Endothelial cell of umbilical vein (primary cell): Measurements from ENCODE around the gene LRFN2. TPM values are rescaled to one million over a fixed set of nuclear protein-coding genes. Genes with fewer than 3 reads are reported as not detected.

Source experiments
- BruUV-seq: library from RNA; stranded (reverse); fragments of 400-500 nt; replicated peaks from 2 replicates; lab custom pipeline; 2021; lab: Mats Ljungman, UMichigan
- CTCF ChIA-PET: fragments of 300-600, 350-600 bp; sonication (Branson Sonifier 250); formaldehyde crosslinking; loops from one replicate; lab custom pipeline; 2021; ENCODE audit warnings: antibody characterized with exemption, inconsistent platforms; lab: Charles Lee
- POLR2A ChIA-PET: fragments of 300-600, 350-600 bp; sonication (Branson Sonifier 250); formaldehyde crosslinking; loops from one replicate; lab custom pipeline; 2021; ENCODE audit warnings: antibody characterized with exemption, inconsistent platforms; lab: Charles Lee
- DNase-seq: peaks from one replicate; pipeline ENCODE4 v3.0.0-alpha.2; 2011; ENCODE audit warnings: low read depth, low spot score
- FAIRE-seq: peaks from 2 replicates; lab custom pipeline; 2011; peaks lifted over from hg19 to GRCh38; lab: Jason Lieb, UNC
- H2AFZ ChIP-seq: 2 replicates; pipeline ENCODE4 v1.6.0; 2012; ENCODE audit warnings: low read depth, low read length, control low read depth, inconsistent platforms
- H3K27ac ChIP-seq: 2 replicates; pipeline ENCODE4 v1.5.1; 2011; ENCODE audit warnings: low read depth, mild to moderate bottlenecking, control low read depth, low read length, moderate library complexity; ENCODE audit not compliant: insufficient read depth
- H3K27me3 ChIP-seq, 2 experiments: 2 replicates each; pipeline versions ENCODE4 v1.6.0 to v1.6.1; 2011; ENCODE audit warnings: low read length in 2 of 2, mixed read lengths in 1 of 2; ENCODE audit not compliant: control insufficient read depth in 2 of 2, insufficient read depth in 2 of 2
- H3K36me3 ChIP-seq, 2 experiments: 2 replicates in 1 of 2; 3 replicates in 1 of 2; pipeline ENCODE4 v1.5.1; 2011; ENCODE audit warnings: low read length in 2 of 2, mild to moderate bottlenecking in 1 of 2, moderate library complexity in 1 of 2; ENCODE audit not compliant: control insufficient read depth in 2 of 2, insufficient read depth in 2 of 2; ENCODE audit errors: extremely low read depth in 1 of 2
- H3K4me1 ChIP-seq: 3 replicates; pipeline ENCODE4 v1.5.1; 2011; ENCODE audit warnings: mild to moderate bottlenecking, low read length; ENCODE audit not compliant: control insufficient read depth, insufficient read depth; ENCODE audit errors: extremely low read depth
- H3K4me2 ChIP-seq: 2 replicates; pipeline ENCODE4 v1.6.1; 2011; ENCODE audit warnings: low read length, control low read depth, mixed read lengths; ENCODE audit not compliant: insufficient read depth
- H3K4me3 ChIP-seq, 3 experiments: fragments of 200-600 bp in 1 of 3; sonication (generic), shearing (Covaris generic) in 1 of 3; replicated peaks in 1 of 3; 2 replicates each; pipeline ENCODE4 v1.5.1; 2011 to 2016; ENCODE audit warnings: control low read depth in 3 of 3, low read length in 3 of 3, mild to moderate bottlenecking in 2 of 3, inconsistent platforms in 1 of 3, low read depth in 1 of 3, moderate library complexity in 1 of 3; ENCODE audit not compliant: insufficient read depth in 1 of 3
- H3K79me2 ChIP-seq: 2 replicates; pipeline ENCODE4 v1.6.0; 2012; ENCODE audit warnings: low read length, inconsistent platforms; ENCODE audit not compliant: control insufficient read depth, insufficient read depth
- H3K9ac ChIP-seq: replicated peaks from 2 replicates; pipeline ENCODE3; 2011; ENCODE audit warnings: low read length, control low read depth; ENCODE audit not compliant: insufficient read depth; ENCODE audit errors: extremely low read depth
- H3K9me1 ChIP-seq: replicated peaks from 3 replicates; pipeline ENCODE4 v1.6.0; 2011; ENCODE audit warnings: mild to moderate bottlenecking, low read length; ENCODE audit not compliant: control insufficient read depth, insufficient read depth; ENCODE audit errors: extremely low read depth
- H3K9me3 ChIP-seq: replicated peaks from 2 replicates; pipeline ENCODE4 v1.5.1; 2012; ENCODE audit warnings: low read length, inconsistent platforms; ENCODE audit not compliant: control insufficient read depth, insufficient read depth
- H4K20me1 ChIP-seq: replicated peaks from 2 replicates; pipeline ENCODE3; 2011; ENCODE audit warnings: mild to moderate bottlenecking, low read length; ENCODE audit not compliant: control insufficient read depth, insufficient read depth; ENCODE audit errors: extremely low read depth
- EZH2 ChIP-seq: IDR thresholded peaks from 2 replicates; pipeline ENCODE4 v1.6.1; 2012; ENCODE audit warnings: borderline replicate concordance, low read depth, mild to moderate bottlenecking, moderate library complexity, low read length, inconsistent platforms; ENCODE audit not compliant: severe bottlenecking
- FOS ChIP-seq: IDR thresholded peaks from 2 replicates; pipeline ENCODE4 v1.6.1; 2011; ENCODE audit warnings: mild to moderate bottlenecking, low read length, moderate library complexity, borderline replicate concordance; ENCODE audit not compliant: insufficient read depth
- GATA2 ChIP-seq: IDR thresholded peaks from 2 replicates; pipeline ENCODE4 v1.7.0; 2011; ENCODE audit warnings: low read depth, mild to moderate bottlenecking, moderate library complexity, mixed read lengths, low read length; ENCODE audit not compliant: insufficient read length, insufficient read depth
- JUN ChIP-seq: IDR thresholded peaks from 2 replicates; pipeline ENCODE4 v1.6.1; 2011; ENCODE audit warnings: borderline replicate concordance, low read depth; ENCODE audit not compliant: insufficient read length, insufficient read depth
- MAX ChIP-seq: IDR thresholded peaks from 2 replicates; pipeline ENCODE4 v1.6.1; 2011; ENCODE audit not compliant: insufficient read depth, insufficient read length
- MYC ChIP-seq: IDR thresholded peaks from one replicate; pipeline ENCODE4 v1.6.1; 2011; ENCODE audit warnings: mild to moderate bottlenecking, low read depth, low read length
- POLR2A ChIP-seq: IDR thresholded peaks from 2 replicates; pipeline ENCODE4 v1.6.1; 2012; ENCODE audit warnings: low read depth, mild to moderate bottlenecking, control low read depth, low read length
- POLR2AphosphoS5 ChIP-seq: IDR thresholded peaks from 2 replicates; pipeline ENCODE4 v1.6.1; 2012; ENCODE audit warnings: low read depth, mild to moderate bottlenecking, control low read depth, low read length, moderate library complexity; ENCODE audit not compliant: insufficient read depth
- dilution Hi-C: fragments of 300-500 bp; cut with MboI; formaldehyde crosslinking; loops from one replicate; pipeline ENCODE4 v1.15.0; 2019; ENCODE audit warnings: low sequenced_read_pairs; ENCODE audit not compliant: extremely low pct_ligation_motif_present
- intact Hi-C: fragments of 100-400 bp; cut with micrococcal nuclease; formaldehyde crosslinking; loops from one replicate; pipeline ENCODE4 v1.10.0; 2022
- polyA plus RNA-seq, 4 experiments: library from polyadenylated mRNA; depleted of rRNA in 3 of 4; stranded (reverse) in 3 of 4; unstranded in 1 of 4; fragments of >200 nt; gene quantifications; 2 replicates each; pipeline versions ENCODE4 v1.2.1 to v1.2.3, GENCODE V29; 2011 to 2012; ENCODE audit warnings: missing spikeins in 1 of 4
- total RNA-seq: library from RNA; stranded (reverse); gene quantifications from 2 replicates; pipeline ENCODE4 v1.2.3, GENCODE V29; 2021
- TF ChIP-seq, protein P1 (sequence below), 2 donors: IDR thresholded peaks; 1 replicate in 1 of 2; 2 replicates in 1 of 2; pipeline ENCODE4 v1.5.1; 2011; ENCODE audit warnings: low read length in 2 of 2, mild to moderate bottlenecking in 2 of 2, moderate library complexity in 2 of 2, control low read depth in 1 of 2, inconsistent platforms in 1 of 2, low read depth in 1 of 2; ENCODE audit not compliant: insufficient read depth in 1 of 2; ENCODE audit errors: extremely low read depth in 1 of 2

LRFN2 gene
- total and polyA plus RNA-seq, 2 donors (not counting 3 experiments of a cell fraction or from before 2014, with no cell fraction given) = not detected

- POLR2A ChIA-PET = no interaction called here
- intact Hi-C loops = no loop called here
- H3K79me2 ChIP-seq = no peaks in the 10 kb centered on the region
- H3K9me3 ChIP-seq = no peaks in the 10 kb centered on the region
- no peak overlapping the region for H2AFZ ChIP-seq
- no peak overlapping the region for H3K9ac ChIP-seq
- H4K20me1 ChIP-seq = no peaks in the 10 kb centered on the region
- CTCF ChIA-PET = no interaction called here
- H3K4me3 ChIP-seq = no peak overlapping the region
- BruUV-seq = no TSS peak
- no peaks in the 10 kb centered on the region for H3K4me1 ChIP-seq
- no peaks in the 10 kb centered on the region for H3K9me1 ChIP-seq
- no peak overlapping the region for H3K27ac ChIP-seq
- FAIRE-seq (no peak), DNase-seq (no peak)
- no peaks in the 10 kb centered on the region for H3K27me3 ChIP-seq
- H3K4me2 ChIP-seq = no peak overlapping the region
- TF ChIP-seq GATA2 (no peak), MYC (no peak), JUN (no peak), MAX (no peak), POLR2AphosphoS5 (no peak), EZH2 (no peak), POLR2A (no peak), FOS (no peak)
- TF ChIP-seq, protein P1, sequence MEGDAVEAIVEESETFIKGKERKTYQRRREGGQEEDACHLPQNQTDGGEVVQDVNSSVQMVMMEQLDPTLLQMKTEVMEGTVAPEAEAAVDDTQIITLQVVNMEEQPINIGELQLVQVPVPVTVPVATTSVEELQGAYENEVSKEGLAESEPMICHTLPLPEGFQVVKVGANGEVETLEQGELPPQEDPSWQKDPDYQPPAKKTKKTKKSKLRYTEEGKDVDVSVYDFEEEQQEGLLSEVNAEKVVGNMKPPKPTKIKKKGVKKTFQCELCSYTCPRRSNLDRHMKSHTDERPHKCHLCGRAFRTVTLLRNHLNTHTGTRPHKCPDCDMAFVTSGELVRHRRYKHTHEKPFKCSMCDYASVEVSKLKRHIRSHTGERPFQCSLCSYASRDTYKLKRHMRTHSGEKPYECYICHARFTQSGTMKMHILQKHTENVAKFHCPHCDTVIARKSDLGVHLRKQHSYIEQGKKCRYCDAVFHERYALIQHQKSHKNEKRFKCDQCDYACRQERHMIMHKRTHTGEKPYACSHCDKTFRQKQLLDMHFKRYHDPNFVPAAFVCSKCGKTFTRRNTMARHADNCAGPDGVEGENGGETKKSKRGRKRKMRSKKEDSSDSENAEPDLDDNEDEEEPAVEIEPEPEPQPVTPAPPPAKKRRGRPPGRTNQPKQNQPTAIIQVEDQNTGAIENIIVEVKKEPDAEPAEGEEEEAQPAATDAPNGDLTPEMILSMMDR (IDR thresholded peaks at IDR 0.05; ENCODE audit: extremely low read depth in 1 of 2, insufficient read depth in 1 of 2, low read depth in 1 of 2, low read length in 2 of 2) = no peak
- dilution Hi-C loops = no loop called here
- no peaks in the 10 kb centered on the region for H3K36me3 ChIP-seq
Measured at GRCh38 chr6:40623178-40623577, 36.0 kb upstream of the LRFN2 start.
